Superior temporal gyrus (tissue), 1 donor: ENCODE data around the gene PIK3C2B.
A peak's percentile ranks its signal among the peaks of the same experiment; 100 is the strongest.
"Not testable (repeated sequence)": the region's sequence is repeated elsewhere in the genome, so short reads cannot be mapped to it uniquely, and the experiment has no call there.

Source experiments
- DNase-seq: peaks from one replicate; pipeline ENCODE4 v3.0.0-alpha.2; 2016; ENCODE audit errors: extremely low spot score

PIK3C2B gene

GRCh38 chr1:204506201-204506968 lies 11.8 kb upstream of the PIK3C2B start:
- peak; percentile 97 for DNase-seq

GRCh38 chr1:204505674-204506200 lies 11.1 kb upstream of the PIK3C2B start:
- no peak for DNase-seq

GRCh38 chr1:204503913-204504519 lies 9.4 kb upstream of the PIK3C2B start:
- no peak for DNase-seq

GRCh38 chr1:204503122-204503912 lies 8.7 kb upstream of the PIK3C2B start:
- DNase-seq = peak; percentile 97

DNA sequence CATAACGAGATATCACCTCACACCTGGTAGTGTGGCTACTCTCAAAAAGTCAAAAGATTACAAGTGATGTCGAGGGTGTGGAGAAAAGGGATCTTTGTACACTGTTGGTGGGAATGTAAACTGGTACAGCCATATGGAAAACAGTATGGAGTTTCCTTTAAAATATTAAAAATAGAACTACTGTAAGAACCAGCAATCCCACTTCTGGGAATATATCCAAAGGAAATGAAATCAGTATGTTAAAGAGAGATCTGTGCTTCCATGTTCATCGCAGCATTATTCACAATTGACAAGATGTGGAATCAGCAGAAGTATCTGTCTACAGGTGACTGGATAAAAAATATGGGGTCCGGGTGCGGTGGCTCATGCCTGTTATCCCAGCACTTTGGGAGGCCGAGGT lies 7.6 kb upstream of the PIK3C2B start:
- no peak for DNase-seq

DNA sequence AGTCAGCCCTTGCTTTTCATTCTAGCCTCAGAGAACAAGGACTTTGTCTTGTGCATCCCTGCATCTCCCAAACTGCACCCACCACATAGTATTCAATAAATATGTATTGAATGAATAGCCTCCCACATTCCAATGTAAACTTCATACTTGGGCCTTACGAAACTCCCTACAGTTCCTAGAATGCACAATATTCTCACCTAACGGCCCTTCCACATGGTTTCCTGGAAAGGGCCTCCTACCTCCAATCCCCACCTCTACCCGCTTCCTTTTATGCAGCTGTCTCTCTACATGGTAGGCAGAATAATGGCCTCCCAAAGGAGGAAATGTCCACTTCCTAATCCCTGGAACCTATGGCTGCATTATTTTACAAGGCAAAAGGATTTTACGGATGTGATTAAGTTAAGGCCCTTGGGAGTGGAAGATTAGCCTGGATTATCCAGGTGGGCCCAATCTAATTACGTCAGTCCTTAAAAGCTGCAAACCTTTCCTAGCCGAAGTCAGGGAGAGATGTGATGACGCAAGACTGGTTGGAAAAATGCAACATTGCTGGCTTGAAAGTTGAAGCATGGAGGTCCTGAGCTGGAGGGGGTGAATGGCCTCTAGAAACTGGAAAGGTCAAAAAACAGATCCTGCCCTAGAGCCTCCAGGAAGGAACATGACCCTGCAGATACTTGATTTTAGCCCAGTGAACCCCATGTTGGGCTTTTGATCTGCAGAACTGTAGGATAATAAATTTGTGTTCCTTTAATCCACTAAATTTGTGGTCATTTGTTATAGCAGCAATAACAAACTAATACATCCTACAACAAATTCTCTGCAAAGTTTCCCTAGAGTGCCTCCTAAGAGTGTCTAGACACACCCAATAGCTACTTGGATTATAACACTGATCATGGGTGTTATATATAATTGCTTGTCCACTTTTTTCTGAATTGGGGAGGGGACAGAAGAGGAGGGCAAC lies 5.2 kb upstream of the PIK3C2B start:
- DNase-seq = no peak

- DNase-seq = no peak
Measured at GRCh38 chr1:204498981-204499380, 4.4 kb upstream of the PIK3C2B start.

DNA sequence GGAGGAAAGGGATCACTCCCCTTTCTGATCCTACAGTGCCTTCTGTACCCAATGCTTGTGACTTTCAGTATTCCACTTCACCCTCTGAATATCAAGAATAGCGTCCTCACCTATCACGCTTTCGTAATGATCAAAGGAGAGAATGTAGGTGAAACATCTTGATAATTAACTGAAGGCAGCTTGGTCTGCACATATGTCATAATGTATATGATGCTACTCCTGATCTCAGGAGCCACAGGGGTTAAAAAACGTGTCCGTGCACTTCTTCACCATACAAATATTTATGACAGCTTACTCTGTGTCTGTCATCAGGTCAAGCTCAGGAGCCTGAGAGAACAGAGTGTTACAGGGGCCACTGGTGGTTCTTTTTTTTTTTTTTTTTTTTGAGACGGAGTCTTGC lies 1.2 kb upstream of the PIK3C2B start:
- no peak for DNase-seq

DNA sequence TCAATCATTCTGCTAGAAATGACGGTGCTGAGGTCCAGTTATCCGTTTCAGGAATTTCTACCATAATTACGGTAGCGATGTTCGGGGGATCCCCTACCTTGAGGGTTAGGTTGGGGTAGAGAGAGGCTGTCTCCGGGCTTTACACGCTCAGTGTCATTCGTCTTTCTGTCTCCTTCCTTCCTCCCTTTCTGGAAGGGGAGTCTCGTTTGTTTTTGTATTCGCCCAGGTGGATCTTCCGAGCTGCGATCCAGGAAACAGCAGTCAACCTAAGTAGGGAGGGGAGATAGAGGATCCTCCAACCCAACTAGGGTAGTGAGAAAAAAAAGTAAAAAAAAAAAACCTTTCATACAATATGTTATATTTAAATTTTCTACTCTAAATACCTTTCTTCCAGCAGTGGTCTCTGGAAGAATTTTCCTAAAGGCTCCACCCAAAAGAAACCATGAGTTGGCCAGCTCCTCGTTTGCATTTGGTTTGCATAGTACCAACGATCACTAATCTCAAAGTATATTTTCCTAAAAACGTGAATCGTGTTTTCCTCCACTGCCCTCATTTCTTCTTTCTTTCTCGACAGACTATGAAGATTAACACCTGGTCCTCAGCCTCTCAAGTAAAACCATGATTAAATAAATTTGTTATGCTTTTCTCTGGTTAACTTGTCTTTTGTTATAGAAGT lies 611 bp upstream of the PIK3C2B start:
- peak; percentile 43 for DNase-seq

DNA sequence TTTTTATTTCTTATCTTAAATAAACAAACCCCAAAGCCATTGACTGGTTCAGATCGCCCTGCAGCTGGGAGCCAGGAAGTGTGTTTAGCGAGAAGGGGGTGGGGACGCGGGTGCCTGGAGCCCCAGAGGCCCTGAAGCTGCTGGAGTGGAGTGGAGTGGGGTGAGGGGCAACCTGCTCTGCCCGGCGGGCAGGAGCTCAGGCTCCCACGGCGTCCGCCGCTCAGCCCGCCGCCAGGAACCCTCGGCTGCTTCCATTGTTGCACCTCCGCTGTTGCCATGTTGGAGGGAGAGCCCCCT lies 673 bp downstream of the PIK3C2B start:
- peak; percentile 73 for DNase-seq

- peak; percentile 47 for DNase-seq
Measured at GRCh38 chr1:204493145-204493983, 1.2 kb downstream of the PIK3C2B start.

DNA sequence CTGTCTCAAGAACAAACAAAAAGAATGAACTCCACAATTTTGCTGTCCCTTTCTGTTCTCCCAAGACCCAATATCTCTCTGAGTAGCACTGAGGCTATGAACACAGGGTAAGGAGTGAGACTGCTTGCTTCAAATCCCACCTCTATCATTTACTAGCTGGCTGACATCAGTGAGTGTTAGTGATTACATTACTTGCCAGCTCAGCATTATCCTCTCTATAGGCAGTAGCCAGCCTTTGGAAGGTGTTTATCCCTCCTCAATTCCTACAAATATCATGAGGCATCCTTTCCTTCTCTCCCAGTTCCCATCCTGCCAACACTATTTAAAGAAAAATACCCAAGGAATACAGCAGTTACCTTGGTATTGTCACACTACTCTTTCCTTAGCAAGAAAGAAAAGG lies 3.0 kb downstream of the PIK3C2B start:
- no peak for DNase-seq

- no peak for DNase-seq
Measured at GRCh38 chr1:204487256-204487615, 7.4 kb downstream of the PIK3C2B start.

- not testable (repeated sequence) for DNase-seq
Measured at GRCh38 chr1:204486513-204487255, 7.9 kb downstream of the PIK3C2B start.

- no peak for DNase-seq
Measured at GRCh38 chr1:204483791-204484190, 10.8 kb downstream of the PIK3C2B start.

DNA sequence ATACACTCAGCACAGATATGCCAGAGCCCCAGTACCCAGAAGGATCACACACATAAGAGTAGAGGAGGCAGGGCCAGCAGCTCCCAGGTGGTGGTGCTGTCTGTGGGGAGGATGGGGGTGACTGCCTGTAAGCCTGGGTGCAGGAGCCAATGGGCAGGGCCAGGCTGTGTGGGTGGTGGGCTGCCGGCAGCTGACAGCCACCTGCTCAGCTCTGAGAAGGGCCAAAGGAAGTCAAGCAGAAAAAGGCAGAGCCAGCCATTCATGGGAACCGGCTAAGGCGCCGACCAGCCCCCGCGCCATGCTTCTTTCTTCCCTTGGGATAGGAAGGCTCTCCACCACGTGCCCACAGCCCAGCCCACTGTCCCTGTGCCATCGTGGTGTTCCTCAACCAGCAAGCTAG lies 14.1 kb downstream of the PIK3C2B start:
- no peak for DNase-seq

DNA sequence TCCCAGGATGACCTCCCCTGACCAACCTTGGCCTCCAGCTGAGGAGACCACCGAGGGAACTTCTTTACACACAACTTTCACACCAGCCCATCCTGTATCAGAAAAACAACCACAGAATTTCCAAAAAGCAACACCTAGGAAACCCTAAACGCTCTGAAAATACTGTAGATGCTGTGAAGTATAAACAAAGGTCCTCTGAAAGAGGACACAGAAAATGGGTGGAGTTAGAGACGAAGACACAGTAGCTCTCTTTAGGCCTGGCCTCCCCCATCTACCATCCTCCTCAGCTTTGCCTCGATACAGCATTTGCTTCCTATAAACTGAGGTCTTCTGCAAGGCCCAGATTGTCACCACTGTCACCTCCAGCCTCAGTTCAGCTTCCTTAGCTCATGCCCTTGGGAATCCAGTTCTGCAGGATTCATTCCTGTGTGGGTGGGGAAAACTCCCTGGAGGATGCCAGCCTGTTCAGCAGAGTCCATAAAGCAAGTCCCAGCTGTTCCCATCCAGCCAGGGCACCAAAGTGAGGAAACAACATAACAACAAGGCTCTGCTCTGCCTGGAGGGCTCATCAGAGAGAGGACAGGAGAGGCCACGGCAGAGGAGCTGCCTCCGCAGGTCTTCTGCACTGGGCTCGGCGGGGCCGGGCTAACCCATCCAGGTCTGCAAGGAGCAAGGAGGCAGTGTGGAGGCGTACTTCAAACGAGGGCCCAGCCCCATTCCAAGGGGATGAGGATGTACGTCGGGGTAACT lies 15.0 kb downstream of the PIK3C2B start:
- DNase-seq = no peak

- DNase-seq = no peak
Measured at GRCh38 chr1:204478921-204479320, 15.7 kb downstream of the PIK3C2B start.
